GM12892 (cell line): ENCODE measurements around the gene TXK. TPM values are rescaled to one million over a fixed set of nuclear protein-coding genes. Genes with fewer than 3 reads are reported as not detected.
"Not testable (repeated sequence)": the region's sequence is repeated elsewhere in the genome, so short reads cannot be mapped to it uniquely, and the experiment has no call there.

Source experiments
- DNase-seq: peaks from one replicate; pipeline ENCODE4 v3.0.0; 2011; ENCODE audit not compliant: insufficient read length
- FAIRE-seq: peaks from 2 replicates; lab custom pipeline; 2011; peaks lifted over from hg19 to GRCh38; lab: Jason Lieb, UNC
- POLR2A ChIP-seq: IDR thresholded peaks from 2 replicates; pipeline ENCODE4 v1.6.1; 2011; ENCODE audit warnings: low read depth, low read length, control low read depth
- POLR2AphosphoS5 ChIP-seq: IDR thresholded peaks from 2 replicates; pipeline ENCODE4 v1.6.1; 2011; ENCODE audit warnings: low read depth, low read length, control low read depth
- TAF1 ChIP-seq: IDR thresholded peaks from 2 replicates; pipeline ENCODE4 v1.6.1; 2011; ENCODE audit warnings: low read depth, mild to moderate bottlenecking, control low read depth, low read length, borderline replicate concordance
- polyA plus RNA-seq: library from polyadenylated mRNA; unstranded; fragments of >200 nt; gene quantifications from one replicate; pipeline ENCODE4 v1.2.1, GENCODE V29; 2012; ENCODE audit warnings: missing spikeins, inconsistent platforms; ENCODE audit not compliant: missing spikeins

TXK gene
- polyA plus RNA-seq = 1.1 TPM

DNA sequence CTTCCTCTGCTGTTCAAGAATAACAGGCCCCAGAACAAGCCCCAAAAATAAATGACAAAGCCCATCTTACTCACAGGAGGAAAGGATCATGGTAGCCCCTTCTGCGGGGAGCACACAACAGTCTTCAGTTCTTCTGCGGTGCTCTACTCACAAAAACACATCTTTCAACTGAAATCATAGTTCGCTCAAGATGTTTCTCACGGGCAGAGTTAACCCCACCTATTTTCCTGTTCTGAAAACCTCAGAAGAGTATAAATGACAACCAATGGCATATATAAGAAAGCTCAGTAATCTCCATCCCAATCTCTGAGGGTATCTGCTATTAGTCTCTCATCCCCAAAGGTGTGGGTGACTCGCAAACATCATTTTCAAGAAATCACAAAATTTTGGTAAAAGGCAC, at the start of gene TXK:
TXK (minus strand) TSS at position 170 of the 400 bp plus-strand sequence; CDS start at position 90, 80 bp downstream.
- no peak for TF ChIP-seq POLR2A
- TF ChIP-seq TAF1 = no peak
- no peak for TF ChIP-seq POLR2AphosphoS5
- DNase-seq (no peak), FAIRE-seq (no peak)

GRCh38 chr4:48180234-48180633, 46.2 kb upstream of the TXK start:
- TF ChIP-seq TAF1 (no peak), POLR2AphosphoS5 (no peak), POLR2A (no peak)
- FAIRE-seq (no peak), DNase-seq (no peak)

DNA sequence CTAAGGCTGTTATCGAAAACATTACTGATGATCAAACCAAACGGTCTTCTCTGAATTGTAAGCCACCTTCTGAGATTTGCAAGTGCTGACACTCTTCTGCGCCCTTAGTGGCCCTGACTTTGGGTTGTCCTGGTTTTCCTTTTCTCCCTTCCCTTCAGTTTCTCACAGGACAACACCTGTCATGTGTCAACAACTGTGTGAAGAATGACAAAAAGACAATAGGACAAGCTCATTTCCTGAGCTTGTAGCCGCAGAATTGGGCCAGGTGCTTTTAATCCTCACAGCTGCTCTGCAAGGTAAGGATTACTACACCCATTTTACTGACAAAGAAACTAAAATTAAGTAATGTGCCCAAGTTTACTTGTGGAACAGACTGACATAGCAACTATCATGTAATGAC, 44.9 kb upstream of the TXK start:
- TF ChIP-seq POLR2AphosphoS5 (no peak), TAF1 (no peak), POLR2A (no peak)
- FAIRE-seq (no peak), DNase-seq (no peak)

DNA sequence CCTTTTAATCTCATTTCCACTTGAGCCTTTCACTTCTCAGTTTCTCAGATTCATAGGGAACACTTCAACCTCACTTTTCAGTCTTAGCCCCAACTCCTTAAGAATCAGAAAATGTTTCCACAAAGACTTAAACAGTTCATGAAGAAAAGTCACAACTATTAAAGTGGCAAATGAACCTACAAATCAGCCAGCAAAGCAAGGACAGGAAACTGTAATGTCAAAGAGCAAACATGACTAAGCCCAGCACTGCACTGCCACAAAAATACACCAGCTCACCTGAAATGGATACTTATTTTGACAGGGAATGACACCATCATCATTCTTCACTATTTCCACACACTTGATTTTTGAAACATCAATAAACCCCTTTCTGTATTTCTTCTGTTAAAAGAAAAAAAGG, 41.8 kb upstream of the TXK start:
- FAIRE-seq (peak; percentile 24), DNase-seq (no peak)
- TF ChIP-seq POLR2AphosphoS5 (no peak), POLR2A (no peak), TAF1 (no peak)

GRCh38 chr4:48175328-48175727, 41.3 kb upstream of the TXK start:
- TF ChIP-seq POLR2AphosphoS5 (no peak), TAF1 (no peak), POLR2A (no peak)
- FAIRE-seq (no peak), DNase-seq (no peak)

DNA sequence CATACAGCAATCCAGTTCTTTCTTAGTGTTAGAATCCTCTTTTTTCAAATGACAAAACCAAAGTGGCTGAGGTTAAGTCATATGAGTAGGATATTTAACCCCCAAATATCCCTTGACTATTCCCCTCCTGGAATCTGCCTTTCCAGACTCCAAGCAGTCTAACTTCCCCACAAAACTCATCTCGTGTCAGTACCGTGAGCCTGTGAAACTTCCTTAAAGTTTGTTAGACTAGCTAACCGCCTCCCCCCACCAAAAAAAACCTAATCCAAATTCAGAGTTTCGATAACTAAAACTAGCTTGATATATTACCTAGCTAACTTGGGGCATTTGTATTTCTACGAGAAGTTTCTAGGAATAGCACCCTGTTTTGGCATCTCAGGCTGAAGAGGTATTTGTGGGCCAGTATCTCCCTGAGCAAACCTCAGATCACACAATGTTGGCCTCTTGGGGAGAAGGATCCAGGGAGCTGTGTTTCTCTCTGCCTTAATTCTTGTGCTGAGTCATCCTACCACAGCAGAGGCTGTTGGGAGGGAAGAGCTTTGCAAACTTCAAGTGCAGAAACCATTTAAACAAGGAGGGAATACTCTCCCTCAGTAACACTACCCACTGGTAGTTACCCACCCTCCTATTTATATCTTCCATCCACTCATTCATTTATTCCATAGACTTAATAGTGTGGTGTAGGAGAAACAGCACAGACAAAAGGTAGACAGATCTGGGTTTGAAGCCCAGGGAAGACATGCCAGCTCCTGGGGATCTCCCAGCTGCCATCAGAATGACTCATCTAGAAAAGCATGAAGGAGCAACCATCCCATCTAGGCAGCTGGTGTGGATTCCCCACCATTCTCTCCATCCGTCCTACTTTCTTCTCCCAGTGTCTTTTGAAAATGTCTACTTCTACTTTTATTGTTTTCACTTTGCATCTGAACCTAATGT, 39.3 kb upstream of the TXK start:
- DNase-seq = no peak
- TF ChIP-seq POLR2AphosphoS5 (no peak), POLR2A (no peak), TAF1 (no peak)
- FAIRE-seq = peak; percentile 92

DNA sequence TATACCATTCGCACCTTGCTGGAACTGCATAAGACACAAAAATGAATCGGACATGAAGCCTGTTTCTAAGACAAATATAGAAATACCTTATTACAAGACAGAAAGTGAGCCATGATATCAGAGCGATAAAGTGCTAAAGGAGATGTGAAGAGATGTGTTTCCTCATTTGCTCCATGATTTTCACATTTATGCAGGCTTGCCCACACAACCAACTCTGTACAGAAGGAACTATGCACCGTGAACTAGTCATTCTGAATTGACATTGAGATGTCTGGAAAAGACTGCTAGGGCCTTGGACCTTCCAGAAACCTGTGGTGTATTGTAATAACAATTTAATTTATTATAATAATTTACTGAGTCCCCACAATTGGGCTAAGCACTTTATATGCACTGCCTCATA, 38.6 kb upstream of the TXK start:
- DNase-seq (no peak), FAIRE-seq (no peak)
- TF ChIP-seq POLR2A = no peak
- TF ChIP-seq TAF1 = no peak
- no peak for TF ChIP-seq POLR2AphosphoS5

DNA sequence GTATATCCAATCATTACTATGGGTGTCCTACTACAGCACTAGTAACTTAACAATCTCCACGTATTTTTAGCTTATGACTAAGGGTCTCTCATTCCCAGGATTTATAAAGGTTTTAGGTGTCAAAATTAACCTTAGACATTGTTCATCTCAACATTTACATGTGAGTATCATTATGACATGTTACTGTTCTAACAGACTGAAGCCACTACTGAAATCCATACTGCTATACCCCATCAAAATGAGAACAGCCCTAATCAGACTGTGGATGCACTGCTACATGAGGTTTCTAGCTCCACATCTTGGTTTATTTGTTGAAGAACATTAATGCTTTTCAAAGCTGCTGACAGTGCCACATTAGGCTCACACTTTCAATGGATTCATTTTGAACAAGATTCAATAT, 35.6 kb upstream of the TXK start:
- FAIRE-seq = peak; percentile 56
- DNase-seq = no peak
- no peak for TF ChIP-seq TAF1
- TF ChIP-seq POLR2A = no peak
- no peak for TF ChIP-seq POLR2AphosphoS5

- TF ChIP-seq POLR2A = no peak
- no peak for TF ChIP-seq TAF1
- TF ChIP-seq POLR2AphosphoS5 = no peak
- peak; percentile 33 for FAIRE-seq
These were observed 33.7 kb upstream of the TXK start for GRCh38 chr4:48167538-48168263.

DNA sequence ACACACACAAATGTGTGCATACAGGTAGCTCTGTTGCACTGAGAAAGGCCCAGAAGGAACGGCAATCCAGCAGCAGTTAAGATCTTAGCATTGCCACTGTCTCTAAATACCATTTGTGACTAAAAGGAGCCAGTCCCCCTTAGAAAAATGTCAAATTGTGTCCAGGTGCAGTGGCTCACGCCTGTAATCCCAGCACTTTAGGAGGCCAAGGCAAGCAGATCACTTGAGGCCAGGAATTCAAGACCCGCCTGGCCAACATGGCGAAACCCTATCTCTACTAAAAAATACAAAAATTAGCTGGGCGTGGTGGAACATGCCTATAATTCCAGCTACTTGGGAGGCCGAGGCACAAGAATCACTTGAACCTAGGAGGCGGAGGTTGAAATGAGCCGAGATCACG, 30.5 kb upstream of the TXK start:
- FAIRE-seq, DNase-seq: not testable (repeated sequence)

More at GRCh38 chr4:48167538-48168263, 33.7 kb upstream of the TXK start:
- DNase-seq = no peak

GRCh38 chr4:48163746-48164145, 29.7 kb upstream of the TXK start:
- TF ChIP-seq TAF1 (no peak), POLR2A (no peak), POLR2AphosphoS5 (no peak)
- FAIRE-seq = peak; percentile 21

More at GRCh38 chr4:48163746-48164145, 29.7 kb upstream of the TXK start:
- no peak for DNase-seq
